Esophagus muscularis mucosa (tissue), 4 donors: ENCODE results near the gene CHRNA4. TPM values are rescaled to one million over a fixed set of nuclear protein-coding genes. Genes with fewer than 3 reads are reported as not detected.
"Not testable (repeated sequence)": the region's sequence is repeated elsewhere in the genome, so short reads cannot be mapped to it uniquely, and the experiment has no call there.

Source experiments
- DNase-seq: peaks from one replicate; pipeline ENCODE4 v3.0.0-alpha.2; 2017; ENCODE audit errors: extremely low spot score
- H3K27ac ChIP-seq, 4 donors: fragments of 200-600 bp; sonication (generic); replicated peaks in 1 of 4; 1 replicate in 3 of 4; 2 replicates in 1 of 4; pipeline ENCODE4 v1.5.1; 2016 to 2019; ENCODE audit warnings: mild to moderate bottlenecking in 1 of 4
- H3K27me3 ChIP-seq, 4 donors: fragments of 200-600 bp; sonication (generic); one replicate each; pipeline versions ENCODE4 v1.5.1 to v1.6.0; 2016 to 2019
- H3K36me3 ChIP-seq, 4 donors: fragments of 200-600 bp; sonication (generic); one replicate each; pipeline ENCODE4 v1.5.1; 2016 to 2019
- H3K4me1 ChIP-seq, 4 donors: fragments of 200-600 bp; sonication (generic); one replicate each; pipeline ENCODE4 v1.5.1; 2016 to 2019
- H3K4me3 ChIP-seq, 4 donors: fragments of 200-600 bp; sonication (generic); 1 replicate in 2 of 4; 2 replicates in 2 of 4; pipeline ENCODE4 v1.5.1; 2016 to 2019; ENCODE audit warnings: mild to moderate bottlenecking in 4 of 4, moderate library complexity in 1 of 4
- H3K9me3 ChIP-seq, 4 donors: fragments of 200-600 bp; sonication (generic); 1 replicate in 3 of 4; 2 replicates in 1 of 4; pipeline ENCODE4 v1.5.1; 2016 to 2019
- CTCF ChIP-seq, 3 experiments: fragments of 200-600 bp in 2 of 3; fragments of 450-650 bp in 1 of 3; sonication (generic) in 2 of 3; IDR thresholded peaks; one replicate each; pipeline ENCODE4 v1.5.1; 2017 to 2019; ENCODE audit warnings: antibody characterized with exemption in 3 of 3, mild to moderate bottlenecking in 2 of 3, moderate library complexity in 1 of 3
- EP300 ChIP-seq: sonication (generic); formaldehyde crosslinking; IDR thresholded peaks from one replicate; pipeline ENCODE4 v1.6.1; 2017; ENCODE audit warnings: antibody characterized with exemption
- POLR2A ChIP-seq: fragments of 450-650 bp; IDR thresholded peaks from one replicate; pipeline ENCODE4 v1.6.1; 2017; ENCODE audit warnings: antibody characterized with exemption, moderate library complexity, mild to moderate bottlenecking, low read depth
- POLR2AphosphoS5 ChIP-seq, 2 donors: sonication (generic); formaldehyde crosslinking; IDR thresholded peaks; one replicate each; pipeline ENCODE4 v1.6.1; 2017; ENCODE audit warnings: antibody characterized with exemption in 2 of 2
- WGBS: methylation state at CpG from one replicate; pipeline ENCODE4 v1.1.5; 2018; 5-methylcytosine and 5-hydroxymethylcytosine counted together
- intact Hi-C: fragments of 100-400 bp; cut with DNase I; formaldehyde crosslinking; loops from one replicate; pipeline ENCODE4 v1.15.1; 2023
- total RNA-seq, 4 donors: library from RNA; depleted of rRNA; stranded (reverse); fragments of >200 nt; gene quantifications; one replicate each; pipeline versions ENCODE4 v1.1.0 to v1.2.1, GENCODE V29; 2016

Gene CHRNA4
- total RNA-seq, 4 donors from 2014 or later: not detected

- WGBS: 66% methylated on average over 8 of the region's 11 CpGs
- intact Hi-C loops: loop anchor here (5.0 kb wide), 1 partner anchor 76 kb away; no protein-coding TSS in a partner anchor
Measured at GRCh38 chr20:63383556-63383955, 22.4 kb upstream of the CHRNA4 start.

GRCh38 chr20:63382551-63383300, 21.6 kb upstream of the CHRNA4 start:
- H3K36me3 ChIP-seq: no peaks in the 10 kb centered on the region
- H3K27me3 ChIP-seq: peaks cover 0 to 76% (median 0%) of the 10 kb centered on the region in 4 donors
- no peak overlapping the region for H3K27ac ChIP-seq
- 69% methylated on average over 17 of the region's 17 CpGs for WGBS
- H3K4me1 ChIP-seq: peaks cover 0 to 10% (median 0%) of the 10 kb centered on the region in 4 donors
- no peak overlapping the region for H3K4me3 ChIP-seq
- DNase-seq: no peak
- no peak for TF ChIP-seq EP300
- TF ChIP-seq POLR2AphosphoS5 (IDR thresholded peaks at IDR 0.05): no peak
- TF ChIP-seq CTCF (IDR thresholded peaks at IDR 0.05): no peak
- no peak for TF ChIP-seq POLR2A
- intact Hi-C loops: loop anchor here (5.0 kb wide), 1 partner anchor 75 kb away; no protein-coding TSS in a partner anchor
- peaks cover 0 to 26% (median 18%) of the 10 kb centered on the region in 4 donors for H3K9me3 ChIP-seq

More at GRCh38 chr20:63383556-63383955, 22.4 kb upstream of the CHRNA4 start:
- Histone ChIP-seq H3K4me1 (peaks cover 0 to 10% (median 0%) of the 10 kb centered on the region in 4 donors), H3K27ac (no peak overlapping the region), H3K9me3 (peaks cover 0 to 26% (median 18%) of the 10 kb centered on the region in 4 donors), H3K27me3 (peaks cover 0 to 70% (median 0%) of the 10 kb centered on the region in 4 donors), H3K4me3 (no peak overlapping the region), H3K36me3 (no peaks in the 10 kb centered on the region)
- DNase-seq: no peak
- TF ChIP-seq CTCF (IDR thresholded peaks at IDR 0.05) (no peak), POLR2A (no peak), POLR2AphosphoS5 (IDR thresholded peaks at IDR 0.05) (no peak), EP300 (no peak)

DNA sequence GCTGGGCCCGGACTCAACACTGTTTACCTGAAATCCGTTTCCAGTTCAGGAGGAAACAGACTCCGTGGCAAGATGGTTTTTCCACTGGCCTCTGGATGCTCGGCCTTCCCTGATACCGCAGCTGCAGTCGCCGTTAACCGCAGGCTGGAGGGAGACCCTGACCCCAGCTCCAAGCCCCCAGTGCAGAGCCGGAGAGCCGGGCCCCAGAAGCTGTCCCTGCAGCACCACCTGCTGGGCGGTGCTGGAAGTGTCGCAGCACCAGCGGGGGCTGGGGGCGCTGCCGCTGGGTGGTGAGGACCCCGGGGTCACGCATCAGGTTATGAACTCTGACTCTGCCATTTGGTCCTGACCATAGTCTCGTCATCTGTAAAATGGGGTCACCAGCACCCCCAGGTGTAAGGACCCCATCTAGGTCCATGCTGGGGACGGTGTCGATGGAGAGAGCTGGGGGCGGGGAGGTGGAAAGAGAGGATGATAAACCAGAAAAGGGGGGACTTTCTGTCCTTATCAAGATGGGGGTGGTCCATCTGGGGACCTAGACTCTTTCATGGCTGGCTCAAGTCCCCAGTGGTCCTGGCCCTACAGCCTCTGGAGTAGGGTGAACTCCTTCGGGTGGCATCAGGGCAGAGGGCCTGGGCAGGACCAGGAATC, 20.8 kb upstream of the CHRNA4 start:
- H3K9me3 ChIP-seq: peaks cover 0 to 26% (median 18%) of the 10 kb centered on the region in 4 donors
- no peak for DNase-seq
- no peak overlapping the region for H3K27ac ChIP-seq
- H3K4me3 ChIP-seq: no peak overlapping the region
- 16% methylated on average over 19 of the region's 22 CpGs for WGBS
- H3K36me3 ChIP-seq: no peaks in the 10 kb centered on the region
- H3K4me1 ChIP-seq: peaks cover 0 to 13% (median 0%) of the 10 kb centered on the region in 4 donors
- TF ChIP-seq CTCF (IDR thresholded peaks at IDR 0.05) (peak; percentile 67 to 92 (median 71)), POLR2A (no peak)
- intact Hi-C loops: loop anchor here (5.0 kb wide), 1 partner anchor 75 kb away; no protein-coding TSS in a partner anchor
- H3K27me3 ChIP-seq: peaks cover 0 to 84% (median 2%) of the 10 kb centered on the region in 4 donors

- Histone ChIP-seq H3K27ac (no peak overlapping the region), H3K4me1 (peaks cover 0 to 15% (median 0%) of the 10 kb centered on the region in 4 donors), H3K4me3 (no peak overlapping the region), H3K9me3 (peaks cover 0 to 11% (median 7%) of the 10 kb centered on the region in 4 donors), H3K36me3 (no peaks in the 10 kb centered on the region), H3K27me3 (peaks cover 0 to 91% (median 6%) of the 10 kb centered on the region in 4 donors)
- no peak for TF ChIP-seq EP300
- no peak for TF ChIP-seq CTCF (IDR thresholded peaks at IDR 0.05)
- no peak for TF ChIP-seq POLR2A
- TF ChIP-seq POLR2AphosphoS5 (IDR thresholded peaks at IDR 0.05): no peak
- intact Hi-C loops: loop anchor here (5.0 kb wide), 1 partner anchor 73 kb away; no protein-coding TSS in a partner anchor
- WGBS: 96% methylated on average over 8 of the region's 21 CpGs
- DNase-seq: no peak
Measured at GRCh38 chr20:63380346-63380870, 19.3 kb upstream of the CHRNA4 start.

DNA sequence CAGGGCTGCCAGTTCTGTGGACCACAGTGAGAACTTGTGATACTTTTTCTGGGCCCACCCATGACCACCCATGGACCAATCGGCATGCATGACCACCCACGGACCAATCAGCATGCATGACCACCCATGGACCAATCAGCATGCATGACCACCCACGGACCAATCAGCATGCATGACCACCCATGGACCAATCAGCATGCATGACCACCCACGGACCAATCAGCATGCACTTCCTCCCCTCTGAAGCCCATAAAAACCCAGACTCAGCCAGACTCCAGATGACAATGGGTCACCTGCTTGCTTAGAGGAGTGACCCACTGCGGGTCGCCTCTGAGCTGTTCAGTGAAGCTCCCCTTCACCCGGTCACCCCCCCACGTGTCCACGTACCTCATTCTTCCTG, 18.7 kb upstream of the CHRNA4 start:
- H3K4me3 ChIP-seq, H3K27ac ChIP-seq, H3K36me3 ChIP-seq, H3K9me3 ChIP-seq, DNase-seq: not testable (repeated sequence)
- peaks cover 0 to 96% (median 8%) of the 10 kb centered on the region in 4 donors for H3K27me3 ChIP-seq
- intact Hi-C loops: loop anchor here (5.0 kb wide), 1 partner anchor 73 kb away; no protein-coding TSS in a partner anchor
- peaks cover 0 to 15% (median 0%) of the 10 kb centered on the region in 4 donors for H3K4me1 ChIP-seq
- whole genome bisulfite sequencing: 74% methylated on average over 8 of the region's 9 CpGs
